ENCODE results near the gene HPD.
"Not testable (repeated sequence)": the region's sequence is repeated elsewhere in the genome, so short reads cannot be mapped to it uniquely, and the experiment has no call there.

The HPD gene

GRCh38 chr12:121797937-121798786 lies 60.5 kb downstream of the HPD start:
- H3K27me3 Mint-ChIP-seq (ENCODE audit: low read depth): no peaks in the 10 kb centered on the region
- peaks cover 36% of the 10 kb centered on the region for H3K4me1 Mint-ChIP-seq (ENCODE audit: low read depth)
- H3K9me3 Mint-ChIP-seq: no peaks in the 10 kb centered on the region
- H3K36me3 Mint-ChIP-seq (ENCODE audit: low read depth): peaks cover 29% of the 10 kb centered on the region
- DNase-seq (ENCODE audit: low spot score): no peak
- H3K4me3 Mint-ChIP-seq: peak overlapping the region; percentile 88
- peak overlapping the region; percentile 60 for H3K27ac Mint-ChIP-seq

DNA sequence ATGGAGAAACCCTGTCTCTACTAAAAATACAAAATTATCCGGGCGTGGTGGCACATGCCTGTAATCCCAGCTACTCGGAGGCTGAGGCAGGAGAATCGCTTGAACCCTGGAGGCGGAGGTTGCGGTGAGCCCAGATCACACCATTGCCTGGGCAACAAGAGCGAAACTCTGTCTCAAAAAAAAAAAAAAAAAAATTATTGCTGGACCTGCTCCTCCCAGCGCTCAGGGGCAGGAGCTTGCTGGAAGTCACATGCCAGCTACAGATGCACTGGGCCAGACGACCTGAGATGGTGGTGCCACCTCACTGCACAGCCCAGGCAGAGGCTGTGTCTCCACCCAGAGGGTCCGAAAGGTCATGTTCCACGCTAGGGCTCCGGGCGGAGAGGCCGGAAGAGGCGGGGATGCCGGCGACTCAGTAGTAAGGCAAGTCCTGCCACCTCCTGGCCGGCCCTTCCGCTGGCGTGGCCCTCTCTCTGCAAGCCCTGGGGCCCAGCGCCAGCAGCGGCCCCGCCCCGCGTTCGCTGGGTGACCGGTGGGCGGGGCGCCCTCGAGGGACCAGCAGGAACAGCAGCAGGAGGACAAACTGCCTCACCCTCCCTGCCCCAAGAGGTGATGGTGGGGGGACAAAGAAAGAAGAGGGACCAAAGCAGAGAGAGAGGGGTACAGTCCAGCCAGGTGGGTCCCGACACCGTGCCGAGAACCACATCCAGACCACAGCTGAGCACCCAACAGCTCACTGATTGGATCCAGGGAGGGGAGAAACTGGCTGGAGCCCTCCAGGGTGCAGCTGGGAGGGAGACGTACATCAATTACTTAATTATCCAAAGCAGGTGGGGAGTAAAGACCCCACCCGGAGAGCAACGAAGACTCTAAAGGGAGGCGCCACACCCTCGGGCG lies 61.6 kb downstream of the HPD start:
- Mint-ChIP-seq H3K9me3 (no peaks in the 10 kb centered on the region), H3K4me3 (peak overlapping the region; percentile 50), H3K4me1 (ENCODE audit: low read depth) (peaks cover 34% of the 10 kb centered on the region), H3K36me3 (ENCODE audit: low read depth) (peaks cover 27% of the 10 kb centered on the region), H3K27ac (peak overlapping the region; percentile 36), H3K27me3 (ENCODE audit: low read depth) (no peaks in the 10 kb centered on the region)
- no peak for DNase-seq (ENCODE audit: low spot score)

GRCh38 chr12:121795034-121795968 lies 63.4 kb downstream of the HPD start:
- Mint-ChIP-seq H3K9me3 (no peaks in the 10 kb centered on the region), H3K36me3 (ENCODE audit: low read depth) (peaks cover 32% of the 10 kb centered on the region), H3K4me3 (peak overlapping the region; percentile 85), H3K27ac (peak overlapping the region; percentile 95), H3K4me1 (ENCODE audit: low read depth) (peaks cover 47% of the 10 kb centered on the region), H3K27me3 (ENCODE audit: low read depth) (no peaks in the 10 kb centered on the region)
- peak; percentile 82 for DNase-seq (ENCODE audit: low spot score)

DNA sequence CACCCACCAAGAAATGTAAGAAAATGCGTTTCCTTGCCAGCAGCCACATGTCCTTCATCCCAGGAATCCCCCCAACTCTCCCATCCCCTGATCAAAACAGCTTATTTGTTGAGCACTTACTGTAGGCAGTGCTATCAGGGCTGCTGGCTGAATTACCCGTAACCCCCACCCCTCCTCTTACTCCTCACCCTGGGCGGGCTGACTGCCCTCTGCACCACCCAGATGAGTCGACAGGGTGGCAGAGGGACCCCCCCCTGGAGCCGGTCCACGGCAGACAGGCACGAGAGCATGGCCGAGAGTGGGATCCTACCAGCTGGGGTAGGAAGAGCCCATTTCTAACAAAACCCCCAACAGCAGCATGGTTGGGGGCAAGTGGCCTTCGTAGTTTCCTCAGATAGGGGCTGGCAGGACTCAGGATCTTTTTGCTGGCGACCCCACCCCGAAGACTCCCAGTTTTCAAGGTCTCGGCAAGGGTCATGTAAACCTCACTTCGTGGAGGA lies 64.1 kb downstream of the HPD start:
- peak overlapping the region; percentile 85 for H3K4me3 Mint-ChIP-seq
- H3K27me3 Mint-ChIP-seq (ENCODE audit: low read depth): no peaks in the 10 kb centered on the region
- H3K9me3 Mint-ChIP-seq: no peaks in the 10 kb centered on the region
- DNase-seq (ENCODE audit: low spot score): no peak
- peaks cover 53% of the 10 kb centered on the region for H3K4me1 Mint-ChIP-seq (ENCODE audit: low read depth)
- H3K27ac Mint-ChIP-seq: peak overlapping the region; percentile 95
- H3K36me3 Mint-ChIP-seq (ENCODE audit: low read depth): peaks cover 38% of the 10 kb centered on the region

GRCh38 chr12:121793838-121794533 lies 64.7 kb downstream of the HPD start:
- Mint-ChIP-seq H3K36me3 (ENCODE audit: low read depth) (peaks cover 36% of the 10 kb centered on the region), H3K27ac (peak overlapping the region; percentile 95), H3K9me3 (no peaks in the 10 kb centered on the region), H3K4me1 (ENCODE audit: low read depth) (peaks cover 54% of the 10 kb centered on the region), H3K27me3 (ENCODE audit: low read depth) (no peaks in the 10 kb centered on the region), H3K4me3 (peak overlapping the region; percentile 85)
- peak; percentile 98 for DNase-seq (ENCODE audit: low spot score)

DNA sequence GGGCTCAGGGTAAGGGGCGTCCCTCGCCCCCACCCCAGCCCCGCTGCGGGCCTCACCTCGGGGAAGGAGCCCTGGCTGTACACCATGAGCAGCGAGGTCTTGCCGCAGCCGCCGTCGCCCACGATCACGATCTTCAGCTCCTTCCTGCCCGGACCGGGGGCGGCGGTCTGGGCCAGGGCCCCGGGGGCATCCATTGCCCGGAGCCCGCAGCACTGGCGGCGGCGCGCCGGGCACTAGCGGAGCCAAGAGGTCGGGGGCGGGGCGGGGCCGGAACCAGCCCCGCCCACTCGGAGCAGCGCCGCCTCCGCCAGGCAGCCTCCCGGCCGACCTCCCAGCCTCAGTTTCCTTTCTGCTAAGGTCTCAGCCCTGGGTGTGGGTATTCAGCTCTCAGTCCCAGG lies 65.2 kb downstream of the HPD start, which contains the start of gene RHOF:
Gene RHOF (minus strand): TSS at position 249 of the 398 bp plus-strand sequence. CDS start 55 bp downstream, at position 194.
- Mint-ChIP-seq H3K4me1 (ENCODE audit: low read depth) (peaks cover 55% of the 10 kb centered on the region), H3K9me3 (no peaks in the 10 kb centered on the region), H3K36me3 (ENCODE audit: low read depth) (peaks cover 36% of the 10 kb centered on the region), H3K27me3 (ENCODE audit: low read depth) (no peaks in the 10 kb centered on the region), H3K27ac (peak within 1 kb of the TSS; percentile 95), H3K4me3 (peak within 1 kb of the TSS; percentile 94)
- DNase-seq (ENCODE audit: low spot score): no peak

GRCh38 chr12:121792607-121793439 lies 65.8 kb downstream of the HPD start:
- peaks cover 40% of the 10 kb centered on the region for H3K36me3 Mint-ChIP-seq (ENCODE audit: low read depth)
- H3K27ac Mint-ChIP-seq: peak overlapping the region; percentile 79
- H3K9me3 Mint-ChIP-seq: no peaks in the 10 kb centered on the region
- H3K4me3 Mint-ChIP-seq: peak overlapping the region; percentile 94
- no peaks in the 10 kb centered on the region for H3K27me3 Mint-ChIP-seq (ENCODE audit: low read depth)
- DNase-seq (ENCODE audit: low spot score): peak; percentile 65
- peaks cover 58% of the 10 kb centered on the region for H3K4me1 Mint-ChIP-seq (ENCODE audit: low read depth)

DNA sequence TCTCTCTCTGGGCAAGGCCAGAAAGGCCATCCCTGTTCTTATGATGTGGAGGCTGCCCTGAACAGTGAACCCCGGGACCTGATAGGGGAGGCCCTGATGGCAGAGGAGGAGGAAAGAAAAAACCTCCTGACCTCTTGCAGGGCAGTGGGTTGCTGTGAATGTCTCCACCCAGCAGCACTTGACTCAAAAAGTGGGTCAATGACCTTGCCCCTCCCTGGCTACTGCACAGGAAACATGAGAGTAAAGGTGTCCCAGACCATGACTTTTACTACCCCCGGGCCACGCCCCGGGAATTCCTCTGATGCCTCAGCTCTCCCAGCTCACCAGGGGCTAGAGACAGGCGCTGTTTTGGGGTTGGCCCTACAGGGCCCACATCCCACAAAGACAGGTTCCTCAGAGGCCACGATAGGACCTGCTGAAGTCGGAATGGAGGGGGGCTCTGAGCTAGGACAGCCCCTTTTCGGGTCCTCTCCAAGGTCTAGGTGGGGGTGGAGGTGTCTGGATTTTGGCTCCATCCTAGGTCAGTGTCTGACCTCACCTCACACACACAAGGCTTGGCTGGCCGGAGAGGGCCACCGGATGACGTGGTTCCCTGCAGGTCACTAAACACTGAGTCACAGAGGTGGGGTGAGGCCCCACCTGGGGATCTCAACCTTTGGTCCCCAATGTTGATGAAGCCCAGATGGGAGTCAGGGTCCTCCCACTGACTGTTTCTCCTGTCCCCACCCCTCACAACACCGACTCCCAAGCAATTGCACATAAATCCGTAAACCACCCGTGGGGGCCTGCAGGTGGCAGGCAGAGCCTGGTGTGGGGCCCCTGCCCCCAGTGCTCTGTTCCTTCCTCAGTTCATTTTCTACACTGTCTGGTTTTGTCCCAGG lies 66.7 kb downstream of the HPD start:
- H3K36me3 Mint-ChIP-seq (ENCODE audit: low read depth): peaks cover 43% of the 10 kb centered on the region

GRCh38 chr12:121790785-121791184 lies 67.9 kb downstream of the HPD start:
- H3K4me3 Mint-ChIP-seq: peak overlapping the region; percentile 99
- peak overlapping the region; percentile 100 for H3K27ac Mint-ChIP-seq
- not testable (repeated sequence) for DNase-seq (ENCODE audit: low spot score); H3K27me3 Mint-ChIP-seq (ENCODE audit: low read depth); H3K9me3 Mint-ChIP-seq
- H3K36me3 Mint-ChIP-seq (ENCODE audit: low read depth): peaks cover 51% of the 10 kb centered on the region
- peaks cover 67% of the 10 kb centered on the region for H3K4me1 Mint-ChIP-seq (ENCODE audit: low read depth)

More for the DNA sequence above, 66.7 kb downstream of the HPD start:
- Mint-ChIP-seq H3K9me3 (no peaks in the 10 kb centered on the region), H3K27ac (peak overlapping the region; percentile 79), H3K27me3 (ENCODE audit: low read depth) (no peaks in the 10 kb centered on the region), H3K4me3 (peak overlapping the region; percentile 94), H3K4me1 (ENCODE audit: low read depth) (peaks cover 61% of the 10 kb centered on the region)
- DNase-seq (ENCODE audit: low spot score): no peak

DNA sequence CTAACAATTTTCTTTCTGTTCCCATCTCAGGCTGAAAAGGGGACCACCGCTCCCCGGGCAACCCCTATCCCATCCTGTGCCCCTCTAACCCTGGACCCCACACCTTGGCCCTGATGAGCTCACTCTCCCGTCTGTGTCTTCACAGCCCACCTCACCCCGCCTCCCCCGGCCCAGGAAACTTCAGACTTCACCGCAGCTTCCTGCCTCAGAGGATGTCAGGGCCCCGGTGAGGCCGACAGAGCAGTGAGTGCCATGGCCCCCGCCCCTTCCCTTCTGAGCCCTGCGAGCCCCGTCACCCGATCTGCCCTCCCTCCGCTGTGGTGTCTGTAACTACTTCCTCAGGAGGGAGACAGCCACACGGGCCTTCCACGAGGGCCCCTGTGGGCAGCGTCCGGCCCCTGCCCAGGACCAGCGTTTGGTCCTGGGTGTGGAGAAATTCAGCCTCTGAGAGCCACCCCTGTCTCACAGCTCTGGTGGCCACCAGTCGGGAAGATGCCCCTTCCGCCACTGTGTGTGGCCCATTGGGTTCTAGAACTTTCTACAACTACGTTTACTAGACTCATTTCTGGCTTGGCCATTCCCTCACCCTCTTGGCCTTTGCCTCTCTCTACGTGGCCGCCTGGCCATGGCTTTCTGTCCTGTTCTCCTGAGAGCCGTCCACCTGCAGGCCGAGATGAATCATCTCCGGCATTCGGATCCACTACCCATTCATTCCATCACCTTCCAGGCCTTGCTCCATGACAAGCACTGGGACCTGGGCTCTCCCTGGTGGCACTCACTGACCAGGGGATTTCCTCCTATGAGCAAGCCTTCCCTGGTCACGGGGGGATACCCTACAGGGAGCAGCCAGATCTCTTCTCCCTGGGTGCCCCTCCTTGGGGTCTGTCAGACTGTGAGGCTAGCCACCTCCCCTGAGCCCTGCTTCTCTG lies 68.6 kb downstream of the HPD start:
- H3K27me3 Mint-ChIP-seq (ENCODE audit: low read depth): no peaks in the 10 kb centered on the region
- H3K4me1 Mint-ChIP-seq (ENCODE audit: low read depth): peaks cover 63% of the 10 kb centered on the region
- H3K4me3 Mint-ChIP-seq: peak overlapping the region; percentile 99
- H3K9me3 Mint-ChIP-seq: no peaks in the 10 kb centered on the region
- H3K27ac Mint-ChIP-seq: peak overlapping the region; percentile 100
- peak; percentile 92 for DNase-seq (ENCODE audit: low spot score)
- H3K36me3 Mint-ChIP-seq (ENCODE audit: low read depth): peaks cover 49% of the 10 kb centered on the region
